ENCODE results near the gene RASGRP3.

Gene RASGRP3

GRCh38 chr2:33494155-33494779 lies 17.8 kb downstream of the RASGRP3 start:
- no peak for DNase-seq

- no peak for DNase-seq
These were observed 18.6 kb downstream of the RASGRP3 start for GRCh38 chr2:33494877-33495641.

GRCh38 chr2:33495683-33496082 lies 19.2 kb downstream of the RASGRP3 start:
- DNase-seq, result no peak

- DNase-seq, result no peak
These were observed 19.7 kb downstream of the RASGRP3 start for GRCh38 chr2:33496150-33496549.

GRCh38 chr2:33496726-33497125 lies 20.3 kb downstream of the RASGRP3 start:
- DNase-seq, result no peak

- DNase-seq, result no peak
These were observed 20.8 kb downstream of the RASGRP3 start for GRCh38 chr2:33497221-33497650.

- no peak for DNase-seq
These were observed 22.0 kb downstream of the RASGRP3 start for GRCh38 chr2:33498291-33498956.

GRCh38 chr2:33500177-33500576 lies 23.7 kb downstream of the RASGRP3 start:
- DNase-seq, result no peak

GRCh38 chr2:33502025-33502424 lies 25.6 kb downstream of the RASGRP3 start:
- DNase-seq, result no peak

- DNase-seq, result no peak
These were observed 26.6 kb downstream of the RASGRP3 start for GRCh38 chr2:33503002-33503401.

GRCh38 chr2:33505966-33506365 lies 29.5 kb downstream of the RASGRP3 start:
- DNase-seq, result no peak

GRCh38 chr2:33509908-33510585 lies 33.6 kb downstream of the RASGRP3 start:
- no peak for DNase-seq

- no peak for DNase-seq
These were observed 34.1 kb downstream of the RASGRP3 start for GRCh38 chr2:33510586-33510968.

- no peak for DNase-seq
These were observed 34.7 kb downstream of the RASGRP3 start for GRCh38 chr2:33511141-33511540.

GRCh38 chr2:33512112-33512511 lies 35.7 kb downstream of the RASGRP3 start:
- DNase-seq, result no peak

GRCh38 chr2:33513480-33513879 lies 37.0 kb downstream of the RASGRP3 start:
- DNase-seq, result no peak

- no peak for DNase-seq
These were observed 40.1 kb downstream of the RASGRP3 start for GRCh38 chr2:33516456-33516995.

GRCh38 chr2:33518200-33518599 lies 41.8 kb downstream of the RASGRP3 start:
- DNase-seq, result no peak

- no peak for DNase-seq
These were observed 42.5 kb downstream of the RASGRP3 start for GRCh38 chr2:33518929-33519328.

- DNase-seq, result no peak
These were observed 45.4 kb downstream of the RASGRP3 start for GRCh38 chr2:33521791-33522281.

GRCh38 chr2:33522576-33522975 lies 46.1 kb downstream of the RASGRP3 start:
- no peak for DNase-seq

- no peak for DNase-seq
These were observed 49.2 kb downstream of the RASGRP3 start for GRCh38 chr2:33525666-33526065.

GRCh38 chr2:33526132-33526531 lies 49.7 kb downstream of the RASGRP3 start:
- DNase-seq, result no peak

Data from stimulated activated CD4-positive, alpha-beta T cell treated with anti-CD3 and anti-CD28 coated beads, Interleukin-12 subunit alpha, Interleukin-12 subunit beta, amount 100 ng/mL, for 4 hours (primary cell).